Astrocyte (in vitro differentiated cells and primary cell): Measurements from ENCODE around the gene CSGALNACT2.

Source experiments
- CTCF ChIP-seq: IDR thresholded peaks from 2 replicates; pipeline ENCODE4 v1.5.1; 2011; ENCODE audit warnings: low read depth, mild to moderate bottlenecking, inconsistent platforms, low read length, moderate library complexity; ENCODE audit not compliant: insufficient read depth
- EZH2 ChIP-seq: IDR thresholded peaks from 2 replicates; pipeline ENCODE4 v1.6.1; 2012; ENCODE audit warnings: mild to moderate bottlenecking, low read length, inconsistent platforms; ENCODE audit not compliant: insufficient read depth

- no peak for TF ChIP-seq CTCF
- TF ChIP-seq EZH2 = no peak
These were observed 72.8 kb downstream of the CSGALNACT2 start for GRCh38 chr10:43211030-43211429.
